Natural killer cell (primary cell): ENCODE measurements around the gene RNGTT. TPM values are rescaled to one million over a fixed set of nuclear protein-coding genes. Genes with fewer than 3 reads are reported as not detected.

Experiments
- ATAC-seq, 3 donors: fragments of 150-1000 bp in 2 of 3; fragments of 200-7000 bp in 1 of 3; cut with Tn5 transposase; 1 replicate in 1 of 3; 2 replicates in 2 of 3; pipeline ENCODE4 v1.10.0; 2021; ENCODE audit warnings: mild to moderate bottlenecking in 2 of 3, moderate library complexity in 2 of 3
- DNase-seq, 2 donors: peaks; one replicate each; pipeline versions ENCODE4 v3.0.0 to v3.0.0-alpha.2; 2013 to 2021; ENCODE audit warnings: mixed read lengths in 1 of 2
- H3K27ac ChIP-seq: one replicate; pipeline ENCODE4 v1.5.1; 2013; ENCODE audit warnings: mild to moderate bottlenecking, low read length
- H3K27me3 ChIP-seq: one replicate; pipeline ENCODE4 v1.6.1; 2013; ENCODE audit warnings: low read length; ENCODE audit not compliant: control insufficient read depth, insufficient read depth
- H3K36me3 ChIP-seq: one replicate; pipeline ENCODE4 v1.6.1; 2013; ENCODE audit warnings: low read length; ENCODE audit not compliant: control insufficient read depth, insufficient read depth
- H3K4me1 ChIP-seq: one replicate; pipeline ENCODE4 v1.6.1; 2013; ENCODE audit warnings: low read length; ENCODE audit not compliant: control insufficient read depth, insufficient read depth
- H3K4me3 ChIP-seq: one replicate; pipeline ENCODE4 v1.5.1; 2013; ENCODE audit warnings: low read length
- H3K9me3 ChIP-seq: one replicate; pipeline ENCODE4 v1.6.1; 2013; ENCODE audit warnings: low read length; ENCODE audit not compliant: control insufficient read depth, insufficient read depth
- H3K27ac Mint-ChIP-seq, 2 donors: one replicate each; pipeline ENCODE4 v1.8.0; 2022; ENCODE audit warnings: mild to moderate bottlenecking in 2 of 2, mixed read lengths in 2 of 2, moderate library complexity in 1 of 2
- H3K27me3 Mint-ChIP-seq, 2 donors: one replicate each; pipeline ENCODE4 v1.8.0; 2022; ENCODE audit warnings: low read depth in 2 of 2, mixed read lengths in 2 of 2
- H3K36me3 Mint-ChIP-seq: one replicate; pipeline ENCODE4 v1.8.0; 2022; ENCODE audit warnings: mixed read lengths
- H3K4me1 Mint-ChIP-seq, 2 donors: one replicate each; pipeline ENCODE4 v1.8.0; 2022; ENCODE audit warnings: mixed read lengths in 2 of 2
- H3K4me3 Mint-ChIP-seq: one replicate; pipeline ENCODE4 v1.8.0; 2022; ENCODE audit warnings: mild to moderate bottlenecking, moderate library complexity, mixed read lengths
- H3K9me3 Mint-ChIP-seq, 2 donors: one replicate each; pipeline ENCODE4 v1.8.0; 2022; ENCODE audit warnings: mixed read lengths in 2 of 2
- CTCF ChIP-seq: fragments of 200-600 bp; IDR thresholded peaks from one replicate; pipeline ENCODE4 v1.8.0; 2022; ENCODE audit warnings: antibody characterized with exemption
- WGBS: methylation state at CpG from one replicate; pipeline ENCODE4 v1.1.7; 2013; ENCODE audit warnings: missing lambda C conversion rate; ENCODE audit not compliant: insufficient coverage; 5-methylcytosine and 5-hydroxymethylcytosine counted together
- intact Hi-C: fragments of 100-400 bp; cut with micrococcal nuclease; formaldehyde crosslinking; loops from one replicate; pipeline ENCODE4 v1.14.2; 2022
- total RNA-seq, 4 donors: library from RNA; stranded (reverse); fragments of 120-200 nt in 1 of 4; gene quantifications; one replicate each; pipeline versions ENCODE4 v1.2.3 to v1.2.4, GENCODE V29; 2013 to 2022

RNGTT gene
- total RNA-seq, 3 donors from 2014 or later (not counting 1 experiment from before 2014, with no cell fraction given): 23.1 to 27.2 (median 23.1) TPM

GRCh38 chr6:88651400-88651799 is 312.0 kb downstream of the RNGTT start:
- Histone ChIP-seq H3K4me3 (no peak overlapping the region), H3K36me3 (no peaks in the 10 kb centered on the region), H3K4me1 (no peaks in the 10 kb centered on the region), H3K27me3 (no peaks in the 10 kb centered on the region), H3K27ac (no peak overlapping the region), H3K9me3 (no peaks in the 10 kb centered on the region)
- H3K36me3 Mint-ChIP-seq: peaks cover 1% of the 10 kb centered on the region
- intact Hi-C loops: no loop called here
- H3K4me1 Mint-ChIP-seq: peaks cover 0 to 5% of the 10 kb centered on the region in 2 donors
- H3K27me3 Mint-ChIP-seq: no peaks in the 10 kb centered on the region
- H3K27ac Mint-ChIP-seq: no peak overlapping the region
- H3K4me3 Mint-ChIP-seq: no peak overlapping the region
- H3K9me3 Mint-ChIP-seq: peaks cover 0 to 2% of the 10 kb centered on the region in 2 donors
- ATAC-seq (no peak), DNase-seq (no peak)
- TF ChIP-seq CTCF: no peak

- Mint-ChIP-seq H3K27ac (no peak overlapping the region), H3K4me1 (peaks cover 0 to 5% of the 10 kb centered on the region in 2 donors), H3K27me3 (no peaks in the 10 kb centered on the region), H3K9me3 (peaks cover 0 to 2% of the 10 kb centered on the region in 2 donors), H3K36me3 (no peaks in the 10 kb centered on the region), H3K4me3 (no peak overlapping the region)
- WGBS: no CpG with 5 or more reads among the region's 1 CpG
- no peaks in the 10 kb centered on the region for H3K36me3 ChIP-seq
- no peak for DNase-seq
- no peaks in the 10 kb centered on the region for H3K27me3 ChIP-seq
- no peak for TF ChIP-seq CTCF
- no peak overlapping the region for H3K4me3 ChIP-seq
- H3K9me3 ChIP-seq: no peaks in the 10 kb centered on the region
- ATAC-seq: no peak
- no peak overlapping the region for H3K27ac ChIP-seq
- intact Hi-C loops: no loop called here
- H3K4me1 ChIP-seq: no peaks in the 10 kb centered on the region
These were observed 312.4 kb downstream of the RNGTT start for GRCh38 chr6:88650979-88651378.

GRCh38 chr6:88650029-88650619 is 313.3 kb downstream of the RNGTT start:
- Mint-ChIP-seq H3K4me3 (no peak overlapping the region), H3K27me3 (no peaks in the 10 kb centered on the region), H3K27ac (peak overlapping the region in 1 of 2 donors; percentile 29), H3K4me1 (peaks cover 0 to 5% of the 10 kb centered on the region in 2 donors), H3K9me3 (peaks cover 0 to 2% of the 10 kb centered on the region in 2 donors), H3K36me3 (no peaks in the 10 kb centered on the region)
- H3K27ac ChIP-seq: no peak overlapping the region
- H3K36me3 ChIP-seq: no peaks in the 10 kb centered on the region
- no peaks in the 10 kb centered on the region for H3K4me1 ChIP-seq
- no peaks in the 10 kb centered on the region for H3K27me3 ChIP-seq
- no peaks in the 10 kb centered on the region for H3K9me3 ChIP-seq
- ATAC-seq (no peak), DNase-seq (no peak)
- no peak for TF ChIP-seq CTCF
- H3K4me3 ChIP-seq: no peak overlapping the region
- intact Hi-C loops: no loop called here
- WGBS: 94% methylated on average over 4 of the region's 5 CpGs
